HS-27A (cell line): ENCODE data around the gene ANO5.

ENCODE experiments used
- DNase-seq: peaks from one replicate; pipeline ENCODE4 v3.0.0-alpha.2; 2012; ENCODE audit warnings: low read depth, missing footprints

The ANO5 gene, protein sequence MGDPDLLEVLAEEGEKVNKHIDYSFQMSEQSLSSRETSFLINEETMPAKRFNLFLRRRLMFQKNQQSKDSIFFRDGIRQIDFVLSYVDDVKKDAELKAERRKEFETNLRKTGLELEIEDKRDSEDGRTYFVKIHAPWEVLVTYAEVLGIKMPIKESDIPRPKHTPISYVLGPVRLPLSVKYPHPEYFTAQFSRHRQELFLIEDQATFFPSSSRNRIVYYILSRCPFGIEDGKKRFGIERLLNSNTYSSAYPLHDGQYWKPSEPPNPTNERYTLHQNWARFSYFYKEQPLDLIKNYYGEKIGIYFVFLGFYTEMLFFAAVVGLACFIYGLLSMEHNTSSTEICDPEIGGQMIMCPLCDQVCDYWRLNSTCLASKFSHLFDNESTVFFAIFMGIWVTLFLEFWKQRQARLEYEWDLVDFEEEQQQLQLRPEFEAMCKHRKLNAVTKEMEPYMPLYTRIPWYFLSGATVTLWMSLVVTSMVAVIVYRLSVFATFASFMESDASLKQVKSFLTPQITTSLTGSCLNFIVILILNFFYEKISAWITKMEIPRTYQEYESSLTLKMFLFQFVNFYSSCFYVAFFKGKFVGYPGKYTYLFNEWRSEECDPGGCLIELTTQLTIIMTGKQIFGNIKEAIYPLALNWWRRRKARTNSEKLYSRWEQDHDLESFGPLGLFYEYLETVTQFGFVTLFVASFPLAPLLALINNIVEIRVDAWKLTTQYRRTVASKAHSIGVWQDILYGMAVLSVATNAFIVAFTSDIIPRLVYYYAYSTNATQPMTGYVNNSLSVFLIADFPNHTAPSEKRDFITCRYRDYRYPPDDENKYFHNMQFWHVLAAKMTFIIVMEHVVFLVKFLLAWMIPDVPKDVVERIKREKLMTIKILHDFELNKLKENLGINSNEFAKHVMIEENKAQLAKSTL

DNA sequence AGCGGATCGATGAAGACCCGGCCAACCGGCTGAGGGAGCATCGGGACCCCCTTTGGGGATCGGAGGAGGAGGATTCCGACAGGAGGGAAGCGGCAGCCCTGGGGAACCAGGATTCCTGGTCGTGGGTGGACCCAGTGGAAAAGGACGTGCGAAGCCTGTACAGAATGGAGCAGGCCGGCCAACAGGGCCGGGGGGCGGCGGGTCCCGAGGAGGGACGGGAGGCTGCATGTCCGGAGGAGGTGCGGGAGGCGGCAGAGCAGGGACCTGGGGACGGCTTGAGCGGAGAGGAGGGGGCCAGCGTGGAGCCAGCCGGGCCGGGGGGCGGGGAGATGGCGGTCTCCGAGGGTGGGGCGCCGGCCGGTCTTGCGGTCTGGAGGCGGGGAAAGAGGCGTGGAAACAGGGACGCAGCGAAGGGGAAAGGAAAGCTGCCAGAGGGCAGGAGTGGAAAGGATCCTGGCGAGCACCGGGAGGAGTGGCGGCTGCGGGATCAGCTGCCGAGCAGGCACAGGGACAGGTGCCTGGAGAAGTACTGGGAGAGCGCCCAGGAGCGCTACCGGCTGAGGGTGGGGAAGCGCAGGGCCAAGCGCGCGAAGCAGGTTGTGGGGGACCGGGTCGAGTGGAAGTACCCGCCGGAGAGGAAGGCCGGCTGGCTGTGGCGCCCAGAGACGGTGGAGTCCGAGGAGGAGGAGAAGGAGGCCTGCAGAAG, at the start of gene ANO5:
Gene ANO5 (plus strand): TSS at position 444 of the 706 bp plus-strand sequence. CDS start 408 bp downstream, outside the sequence.
- DNase-seq: no peak

DNA sequence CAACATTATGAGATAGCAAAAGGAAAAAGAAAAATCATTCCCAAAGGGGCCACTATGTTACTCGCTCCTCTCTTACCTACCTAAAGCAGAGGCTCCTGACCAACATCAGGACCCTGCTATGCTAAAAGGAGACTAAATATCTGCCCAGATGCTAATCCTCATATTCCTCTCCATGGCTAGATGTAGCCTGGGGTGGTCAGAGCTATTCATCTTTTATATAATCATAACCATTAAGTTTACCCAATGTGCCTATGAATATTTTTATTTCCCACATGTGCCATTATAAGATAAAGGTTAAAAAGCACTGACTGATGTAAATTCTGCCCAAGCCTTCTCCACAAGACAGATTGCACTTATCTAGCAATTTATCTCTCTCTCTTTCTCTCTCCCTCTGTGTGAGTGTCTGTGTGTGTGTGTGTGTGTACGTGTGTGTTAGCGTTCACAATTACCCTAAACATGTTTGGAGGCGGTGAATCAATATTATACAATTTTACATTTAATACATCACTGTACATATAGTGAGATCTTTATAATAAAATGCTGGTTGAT, 41.2 kb upstream of the ANO5 start:
- no peak for DNase-seq

DNA sequence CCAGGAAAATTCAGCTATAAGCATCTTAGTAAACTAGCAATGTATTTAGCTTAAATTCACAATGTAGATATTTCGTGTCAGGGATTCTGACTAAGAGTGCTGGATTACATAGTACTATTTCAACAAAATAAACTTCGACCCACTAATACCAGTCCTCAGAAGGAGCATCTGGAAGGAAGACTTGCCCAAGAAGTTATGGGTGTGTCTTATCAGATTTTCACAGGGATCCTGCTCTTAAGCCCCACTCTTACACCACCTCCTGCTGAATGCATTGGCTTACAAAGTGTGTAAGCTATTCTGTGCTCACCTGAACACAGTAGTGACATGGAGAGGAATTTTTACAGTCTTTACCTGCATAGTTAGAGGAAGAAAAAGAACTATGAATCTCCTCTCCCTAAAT, 35.4 kb upstream of the ANO5 start:
- no peak for DNase-seq

DNA sequence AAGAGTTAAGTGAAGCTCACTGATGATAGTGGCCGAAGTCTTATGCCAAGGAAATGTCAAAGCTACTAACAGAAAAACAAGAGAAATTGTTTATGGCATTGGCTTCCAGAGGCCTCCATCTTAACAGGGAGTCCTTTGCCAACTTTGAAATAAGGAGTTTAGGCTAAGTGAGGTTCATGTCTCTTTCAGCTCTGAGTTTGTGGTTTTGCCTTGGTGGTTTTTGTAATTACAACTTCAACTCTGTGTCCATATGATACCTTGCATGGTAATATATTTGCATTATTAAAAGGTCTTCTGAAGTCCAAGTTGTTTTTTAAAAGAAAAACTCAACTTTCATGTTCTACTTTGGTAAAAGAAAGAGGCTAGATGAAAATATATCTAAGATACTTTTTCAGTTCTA, 31.4 kb upstream of the ANO5 start:
- no peak for DNase-seq

DNA sequence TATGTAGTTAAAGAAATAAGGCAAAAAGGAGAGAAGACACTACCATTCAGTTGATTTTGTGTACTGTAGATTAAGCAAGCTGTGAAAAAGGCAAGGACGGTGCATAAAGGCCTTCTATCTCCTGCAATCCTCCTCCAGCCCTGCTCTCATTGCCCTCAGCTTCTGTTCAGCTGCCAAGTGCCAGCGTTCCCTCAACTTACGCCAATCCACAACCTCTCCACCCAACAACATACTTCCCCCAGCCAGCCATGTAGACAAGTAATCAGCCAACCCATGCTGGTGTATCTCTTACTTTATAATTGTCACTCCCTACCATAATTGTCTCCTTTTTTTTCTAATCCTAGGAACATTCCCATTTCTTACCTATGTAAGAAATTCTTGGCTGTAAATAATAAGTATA, 30.1 kb upstream of the ANO5 start:
- no peak for DNase-seq

DNA sequence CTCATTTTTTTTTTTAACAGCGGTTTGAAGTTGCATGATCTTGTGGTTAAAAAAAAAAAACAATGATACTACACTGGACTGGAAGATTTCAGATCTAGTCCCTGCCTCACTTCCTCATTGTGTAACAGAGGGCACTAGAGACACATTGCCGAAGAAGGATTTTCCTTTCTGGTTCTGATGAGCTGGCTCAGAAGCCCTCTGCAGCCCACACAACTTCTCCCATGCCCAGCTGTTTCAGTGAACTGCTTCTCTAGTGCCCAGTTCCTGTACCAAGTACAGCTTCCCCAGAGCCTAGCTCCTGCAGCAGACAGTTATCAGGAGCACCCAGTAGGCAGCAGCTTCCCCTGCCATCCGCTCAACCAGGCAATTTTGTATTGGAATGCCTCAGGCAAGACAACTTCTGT, 29.5 kb upstream of the ANO5 start:
- no peak for DNase-seq

DNA sequence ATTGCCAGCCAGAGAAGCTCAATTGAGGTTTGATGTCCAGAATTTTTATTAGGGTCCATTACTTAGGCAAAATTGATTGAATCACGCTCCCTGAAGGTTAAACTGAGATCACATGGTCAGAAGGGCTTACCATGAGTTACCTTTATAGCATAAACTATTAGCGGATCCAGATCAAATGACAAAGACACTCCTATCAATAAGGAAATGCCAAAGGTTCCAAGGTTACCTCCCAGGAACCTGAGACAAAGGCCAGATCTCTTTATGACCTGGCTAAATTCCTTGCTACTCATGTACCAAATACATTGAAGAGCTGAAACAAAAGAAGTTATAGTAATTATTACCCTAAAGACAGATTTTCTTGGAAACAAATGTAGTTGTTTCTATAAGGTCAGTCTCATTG, 27.8 kb upstream of the ANO5 start:
- no peak for DNase-seq

DNA sequence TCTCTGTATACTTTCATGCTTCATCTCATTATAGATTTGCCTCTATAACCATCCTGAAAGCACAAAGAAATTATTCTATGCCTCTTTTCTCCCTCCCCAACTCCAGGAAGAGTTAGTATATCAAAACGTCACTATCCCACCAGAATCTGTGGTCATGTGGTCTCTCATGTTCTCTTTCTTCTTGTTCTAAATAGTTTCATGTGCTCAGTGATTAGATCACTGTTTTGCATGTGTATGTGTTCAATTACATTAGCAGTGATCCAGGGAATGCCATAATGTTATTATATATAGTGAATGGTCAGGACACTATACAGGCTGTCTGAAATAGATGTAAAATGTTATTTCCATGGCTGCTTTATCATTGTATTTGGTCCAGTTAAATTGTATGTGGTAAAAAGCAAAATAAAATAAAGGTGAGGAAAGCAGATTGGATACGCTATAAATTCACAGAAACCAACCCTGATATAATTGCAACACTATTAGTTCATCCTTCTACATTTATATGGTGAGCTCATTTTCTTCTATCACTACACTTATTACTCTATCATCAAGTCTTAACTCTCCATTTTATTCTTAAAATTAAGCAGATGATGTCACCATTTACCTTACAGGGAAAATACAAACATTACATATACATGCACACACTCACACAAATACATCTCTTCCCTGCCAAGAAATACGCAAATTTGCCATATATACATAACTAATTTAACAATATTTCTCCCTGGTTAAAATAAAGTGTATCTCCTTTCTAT, 26.9 kb upstream of the ANO5 start:
- no peak for DNase-seq

DNA sequence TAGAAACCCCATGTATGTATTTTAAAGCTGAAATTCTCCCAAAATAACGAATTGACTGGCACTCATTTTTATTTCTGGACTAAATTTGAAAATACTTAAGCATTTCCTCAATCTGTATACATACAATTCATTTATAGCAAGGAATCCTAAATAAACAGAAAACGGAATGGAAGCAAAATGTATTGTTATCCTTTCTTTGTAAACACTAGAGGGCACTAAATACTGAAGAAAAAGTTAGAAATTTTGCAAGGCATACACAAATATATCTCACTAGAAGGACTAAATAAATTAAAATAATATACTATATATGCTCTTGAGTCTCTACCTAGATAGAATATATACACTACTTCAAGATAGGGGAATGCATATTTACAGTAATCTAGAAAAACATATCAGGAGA, 23.1 kb upstream of the ANO5 start:
- DNase-seq: no peak

DNA sequence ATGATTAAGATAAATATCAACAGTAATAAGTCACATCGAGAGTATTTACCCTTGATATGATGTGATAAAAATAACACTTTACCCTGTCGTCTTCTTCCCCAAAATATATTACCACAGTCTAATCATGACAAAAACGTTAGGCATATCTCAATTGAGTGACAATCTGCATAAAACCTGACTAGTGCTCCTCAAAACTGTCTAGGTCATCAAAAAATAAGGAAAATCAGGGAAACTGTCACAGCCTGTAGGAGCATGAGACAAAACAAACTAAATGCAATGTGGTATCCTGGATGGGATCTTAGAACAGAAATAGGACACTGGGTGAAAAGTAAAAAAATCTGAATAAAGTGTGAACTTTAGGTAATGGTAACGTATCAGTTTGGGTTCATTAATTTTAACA, 19.4 kb upstream of the ANO5 start:
- no peak for DNase-seq

DNA sequence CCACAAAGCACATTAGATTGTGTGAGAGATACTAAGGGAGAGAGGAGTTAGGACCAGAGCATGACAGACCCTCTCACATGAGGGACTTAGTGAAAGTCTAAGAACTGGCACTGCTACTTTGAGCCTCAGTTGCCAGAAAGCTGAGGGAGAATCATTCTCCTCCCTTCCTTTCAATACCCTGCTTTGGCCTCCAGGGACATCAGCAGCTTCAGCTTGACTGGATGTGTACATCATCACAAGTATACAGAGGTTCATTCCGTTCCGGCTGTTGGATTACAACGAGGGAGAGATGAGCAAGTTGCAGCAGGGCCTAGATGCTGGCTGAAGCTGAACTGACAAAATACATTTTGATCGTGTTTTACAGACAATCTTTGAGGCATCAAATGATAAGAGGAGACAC, 15.7 kb upstream of the ANO5 start:
- no peak for DNase-seq

DNA sequence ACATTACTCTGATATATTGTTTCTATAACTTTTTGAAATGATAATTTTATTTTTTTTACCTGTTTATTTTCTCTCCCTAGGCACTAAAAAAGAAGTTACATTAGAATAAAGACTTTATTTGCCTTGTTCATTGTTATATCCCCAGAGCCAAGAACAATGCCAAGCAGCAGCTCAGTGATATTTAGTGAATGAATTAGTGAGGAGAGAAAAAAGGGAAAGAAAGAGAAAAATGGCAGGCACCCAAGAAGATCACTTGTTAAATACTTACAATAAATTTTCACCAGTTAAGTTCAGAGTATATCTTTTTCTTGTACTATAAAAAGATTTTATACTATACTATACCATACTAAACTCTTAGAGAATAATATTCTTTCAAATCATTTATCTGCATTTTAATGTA, 13.3 kb upstream of the ANO5 start:
- DNase-seq: no peak

DNA sequence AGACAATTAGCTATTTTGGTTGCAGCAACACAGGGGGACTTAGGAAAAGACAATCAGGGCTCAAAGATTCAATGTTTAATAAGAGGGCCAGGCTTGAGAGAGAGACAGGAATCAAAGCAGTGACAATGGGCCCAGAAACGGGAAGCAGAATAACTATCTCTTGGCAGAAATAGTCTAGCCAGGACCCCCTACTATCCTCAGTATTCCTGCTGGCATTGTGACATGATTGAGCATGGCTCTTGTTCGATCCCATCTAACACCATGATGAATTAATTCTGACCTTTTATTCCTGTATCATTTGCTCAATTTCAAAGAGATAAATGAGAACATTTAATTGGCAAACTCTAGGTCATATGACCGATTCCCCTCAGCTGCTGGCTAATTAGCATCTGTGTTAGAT, 12.8 kb upstream of the ANO5 start:
- DNase-seq: no peak

DNA sequence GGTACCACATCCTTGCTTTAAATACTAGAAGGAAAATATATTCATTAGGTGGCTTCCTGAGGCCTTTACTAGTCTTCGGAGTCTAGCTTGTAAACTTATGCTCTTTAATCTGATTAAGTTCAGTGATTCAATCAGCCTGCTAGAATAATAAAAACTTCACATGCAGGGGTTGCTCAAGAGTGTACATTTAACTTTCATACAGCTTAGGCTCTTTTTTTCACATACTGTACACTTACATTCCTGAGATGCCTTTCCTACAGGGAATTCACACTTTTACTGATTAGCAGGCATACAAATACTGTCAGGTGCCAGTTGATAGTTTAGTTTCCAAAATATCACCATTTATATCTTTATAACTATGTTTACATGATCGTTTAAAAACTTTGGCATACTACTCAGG, 3.2 kb upstream of the ANO5 start:
- DNase-seq: no peak

DNA sequence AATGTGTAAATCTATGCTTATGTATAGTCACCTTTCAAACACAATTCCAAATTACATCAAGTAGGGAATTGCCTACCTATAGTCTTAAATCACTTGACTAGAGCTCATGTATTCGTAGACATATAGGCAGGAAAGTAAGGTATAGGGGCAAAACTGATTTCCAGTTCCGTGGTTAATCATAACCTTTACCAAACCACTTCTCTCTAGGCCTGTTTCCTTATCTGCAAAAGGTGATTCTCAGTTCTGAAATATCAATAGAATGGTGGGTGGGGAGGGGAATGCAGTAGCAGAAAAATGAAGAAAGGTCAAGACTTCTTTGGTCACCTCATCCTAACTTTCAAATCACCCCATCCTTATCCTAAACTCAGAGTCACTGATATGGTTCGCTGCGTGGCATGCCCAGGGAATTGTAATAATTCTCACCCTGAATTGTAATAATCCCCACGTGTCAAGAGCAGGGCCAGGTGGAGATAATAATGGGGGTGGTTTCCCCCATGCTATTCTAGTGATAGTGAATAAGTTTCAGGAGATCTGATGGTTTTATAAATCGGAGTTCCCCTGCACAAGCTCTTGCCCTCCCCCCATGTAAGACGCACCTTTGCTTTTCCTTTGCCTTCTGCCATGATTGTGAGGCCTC, 1.9 kb upstream of the ANO5 start:
- no peak for DNase-seq

DNA sequence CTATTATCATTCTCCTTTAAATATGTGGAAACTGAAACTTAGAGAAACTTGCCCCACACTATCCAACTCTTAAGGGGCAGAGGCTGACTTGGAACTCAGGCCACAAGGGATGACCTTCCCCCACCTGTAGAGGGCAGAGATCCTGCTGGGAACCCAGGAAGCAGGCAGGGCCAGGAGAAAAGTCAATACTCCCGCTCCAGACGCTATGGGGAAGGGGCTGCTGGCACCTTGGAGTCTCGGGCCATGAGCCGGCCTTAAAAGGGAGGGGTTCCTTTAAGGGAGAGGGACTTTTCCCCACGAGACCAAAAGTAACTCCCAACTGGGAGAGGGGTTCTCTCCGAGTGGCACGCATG, 620 bp upstream of the ANO5 start:
- DNase-seq: no peak

DNA sequence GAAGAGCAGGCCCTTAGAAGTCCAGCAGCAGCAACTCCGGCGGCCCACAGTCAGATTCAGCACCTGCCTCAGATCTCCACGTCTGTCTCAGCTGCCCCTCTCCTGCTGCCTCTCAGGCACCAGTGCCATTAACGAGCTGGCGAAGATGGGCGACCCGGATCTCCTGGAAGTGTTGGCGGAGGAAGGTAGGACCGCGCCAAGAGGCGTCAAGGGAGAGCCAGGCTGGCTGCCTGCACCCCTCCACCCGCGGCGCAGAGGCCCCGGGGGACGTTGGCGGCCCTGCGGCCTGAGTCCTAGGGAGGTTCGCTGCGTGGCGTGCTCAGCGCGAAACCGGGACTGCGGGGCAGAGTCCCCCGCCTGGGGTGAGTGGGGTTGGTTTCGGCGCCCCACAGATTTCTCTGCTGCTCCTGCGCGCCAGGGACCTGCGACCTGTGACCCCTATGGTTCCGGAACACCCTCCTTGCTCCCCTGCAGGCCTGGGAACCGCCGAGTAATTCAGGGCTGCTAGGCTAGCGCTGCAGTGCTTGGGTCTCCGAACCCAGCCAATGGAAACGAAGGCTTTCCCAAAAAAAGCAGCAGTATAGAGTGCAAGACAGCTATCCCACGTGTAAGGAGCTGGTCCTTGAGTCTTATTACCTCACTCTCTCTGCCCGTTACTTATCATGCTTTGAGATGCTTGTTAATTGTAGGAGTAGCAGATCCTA, 615 bp downstream of the ANO5 start:
- no peak for DNase-seq

DNA sequence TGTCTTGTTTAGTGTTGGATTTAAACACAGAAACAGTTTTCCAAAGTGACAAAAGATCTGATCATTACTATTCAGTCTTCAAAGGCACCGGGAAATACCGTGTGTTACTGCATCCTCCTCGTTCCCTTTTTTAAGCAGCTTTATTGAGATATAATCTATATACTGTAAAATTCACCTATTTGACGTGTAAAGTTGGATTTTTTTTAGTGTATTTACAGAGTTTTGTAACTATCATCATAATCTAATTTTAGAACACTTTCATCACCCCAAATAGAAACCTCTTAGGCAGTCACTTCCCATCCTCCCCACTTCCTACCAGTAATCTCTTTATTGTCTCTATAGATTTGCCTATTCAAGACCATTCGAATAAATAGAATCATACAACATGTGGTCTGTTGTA, 1.4 kb downstream of the ANO5 start:
- DNase-seq: no peak

DNA sequence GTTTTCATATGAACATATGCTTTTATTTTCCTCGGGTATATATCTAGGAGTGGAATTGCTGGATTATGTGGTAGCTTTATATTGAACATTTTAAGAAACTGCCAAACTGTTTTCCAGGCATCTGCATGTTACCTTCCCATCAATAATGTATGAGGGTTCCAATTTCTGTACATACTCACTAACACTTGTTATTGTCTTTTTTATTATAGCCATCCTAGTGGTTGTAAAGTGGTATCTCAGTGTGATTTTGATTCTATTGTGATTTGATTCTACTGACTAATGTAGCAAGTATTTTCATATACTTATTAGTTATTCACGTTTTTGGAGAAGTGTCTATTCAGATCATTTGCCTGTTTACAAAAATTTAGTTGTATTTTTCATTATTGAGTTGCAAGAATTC, 2.0 kb downstream of the ANO5 start:
- DNase-seq: no peak

DNA sequence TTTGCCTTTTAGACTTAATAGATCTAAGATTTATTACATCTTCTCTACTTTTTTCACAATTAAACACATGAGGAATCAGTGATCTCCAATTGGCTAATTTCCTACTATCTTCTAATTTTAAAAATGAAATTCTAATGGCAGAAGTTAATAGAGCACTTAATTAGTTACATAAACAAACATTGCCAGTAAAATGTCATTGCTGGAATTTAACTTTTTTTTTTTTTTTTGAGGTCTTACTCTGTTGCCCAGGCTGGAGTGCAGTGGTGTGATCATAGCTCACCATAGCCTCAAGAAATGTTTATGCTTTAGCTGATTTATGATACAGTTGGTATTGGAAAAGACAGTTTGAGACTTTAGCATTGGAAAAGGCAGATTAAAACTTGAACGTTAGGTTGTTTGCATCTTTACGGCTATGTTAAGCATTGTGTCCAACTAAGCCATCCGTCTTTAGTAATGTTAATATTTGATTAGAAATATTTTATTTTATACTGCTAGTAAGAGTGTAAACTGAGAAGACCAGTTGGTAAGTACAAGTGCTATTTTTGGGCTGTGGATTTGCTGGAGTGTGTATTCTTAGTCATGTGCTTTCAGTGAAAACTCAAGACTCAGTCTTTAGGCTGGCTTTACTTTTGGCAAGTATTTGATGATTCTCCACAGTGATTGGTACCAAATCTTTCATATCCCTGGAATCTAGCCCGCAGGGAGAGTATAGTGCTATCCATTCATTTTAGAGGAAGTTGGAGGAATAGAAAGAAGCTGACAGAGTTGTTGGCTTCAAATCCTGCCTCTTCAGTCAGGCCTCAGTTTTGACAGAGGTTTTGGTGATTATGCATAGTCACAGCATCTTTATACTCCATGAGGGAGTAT, 4.5 kb downstream of the ANO5 start:
- no peak for DNase-seq
